Spleen (tissue), 7 donors: Measurements from ENCODE around the gene ROBO1.

Source experiments
- POLR2A ChIP-seq, 3 donors: fragments of 450-650 bp; IDR thresholded peaks; one replicate each; pipeline ENCODE4 v1.5.1; 2017; ENCODE audit warnings: antibody characterized with exemption in 3 of 3, mild to moderate bottlenecking in 1 of 3
- TF ChIP-seq, protein P1 (sequence below), 11 experiments: fragments of 200-600 bp in 7 of 11; fragments of 450-650 bp in 4 of 11; sonication (generic) in 4 of 11; IDR thresholded peaks in 8 of 11; conservative IDR thresholded peaks in 3 of 11; 1 replicate in 7 of 11; 2 replicates in 4 of 11; pipeline versions ENCODE4 v1.4.0 to v1.8.0; 2016 to 2021; ENCODE audit warnings: antibody characterized with exemption in 11 of 11, inconsistent platforms in 4 of 11, mild to moderate bottlenecking in 1 of 11
- donor health status: DM: no; HTN: no; CAD: no; lungs with moderate emphysema.
- donor health status: DM: no; HTN: no; CAD: no.
- donor health status: DM: no; HTN: no; CAD: no.

DNA sequence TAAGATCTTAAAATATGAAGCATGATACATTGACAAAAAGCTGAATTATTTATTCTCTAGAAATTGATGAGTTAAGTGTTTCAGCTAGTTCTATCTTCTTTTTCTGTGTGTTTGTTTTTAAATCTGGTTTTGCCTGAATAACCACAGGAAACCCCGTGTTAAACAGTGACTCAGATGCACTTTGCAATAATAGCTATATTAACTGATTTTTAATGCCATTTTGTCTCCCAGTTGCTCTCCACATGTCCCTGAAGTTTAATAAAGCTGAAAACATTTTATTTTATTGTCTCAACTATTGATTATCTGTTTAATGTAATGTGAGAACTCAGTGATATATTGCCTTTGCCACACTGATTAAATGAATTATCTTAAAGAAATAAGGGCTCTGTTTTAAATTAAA lies 42.8 kb upstream of the ROBO1 start:
- TF ChIP-seq, protein P1, sequence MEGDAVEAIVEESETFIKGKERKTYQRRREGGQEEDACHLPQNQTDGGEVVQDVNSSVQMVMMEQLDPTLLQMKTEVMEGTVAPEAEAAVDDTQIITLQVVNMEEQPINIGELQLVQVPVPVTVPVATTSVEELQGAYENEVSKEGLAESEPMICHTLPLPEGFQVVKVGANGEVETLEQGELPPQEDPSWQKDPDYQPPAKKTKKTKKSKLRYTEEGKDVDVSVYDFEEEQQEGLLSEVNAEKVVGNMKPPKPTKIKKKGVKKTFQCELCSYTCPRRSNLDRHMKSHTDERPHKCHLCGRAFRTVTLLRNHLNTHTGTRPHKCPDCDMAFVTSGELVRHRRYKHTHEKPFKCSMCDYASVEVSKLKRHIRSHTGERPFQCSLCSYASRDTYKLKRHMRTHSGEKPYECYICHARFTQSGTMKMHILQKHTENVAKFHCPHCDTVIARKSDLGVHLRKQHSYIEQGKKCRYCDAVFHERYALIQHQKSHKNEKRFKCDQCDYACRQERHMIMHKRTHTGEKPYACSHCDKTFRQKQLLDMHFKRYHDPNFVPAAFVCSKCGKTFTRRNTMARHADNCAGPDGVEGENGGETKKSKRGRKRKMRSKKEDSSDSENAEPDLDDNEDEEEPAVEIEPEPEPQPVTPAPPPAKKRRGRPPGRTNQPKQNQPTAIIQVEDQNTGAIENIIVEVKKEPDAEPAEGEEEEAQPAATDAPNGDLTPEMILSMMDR (IDR thresholded peaks at IDR 0.05 in 8 of 11, conservative IDR thresholded peaks at IDR 0.05 in 3 of 11): no peak
- TF ChIP-seq POLR2A (IDR thresholded peaks at IDR 0.05): no peak
